Stimulated activated CD8-positive, alpha-beta memory T cell treated with anti-CD3 and anti-CD28 coated beads, Interleukin-12 subunit alpha, Interleukin-12 subunit beta, amount 100 ng/mL, for 4 hours (primary cell): ENCODE measurements around the gene ITPRIPL1.

ENCODE experiments used
- DNase-seq: peaks from one replicate; pipeline ENCODE4 v3.0.0-alpha.2; 2020; ENCODE audit warnings: low read depth

ITPRIPL1 gene

DNA sequence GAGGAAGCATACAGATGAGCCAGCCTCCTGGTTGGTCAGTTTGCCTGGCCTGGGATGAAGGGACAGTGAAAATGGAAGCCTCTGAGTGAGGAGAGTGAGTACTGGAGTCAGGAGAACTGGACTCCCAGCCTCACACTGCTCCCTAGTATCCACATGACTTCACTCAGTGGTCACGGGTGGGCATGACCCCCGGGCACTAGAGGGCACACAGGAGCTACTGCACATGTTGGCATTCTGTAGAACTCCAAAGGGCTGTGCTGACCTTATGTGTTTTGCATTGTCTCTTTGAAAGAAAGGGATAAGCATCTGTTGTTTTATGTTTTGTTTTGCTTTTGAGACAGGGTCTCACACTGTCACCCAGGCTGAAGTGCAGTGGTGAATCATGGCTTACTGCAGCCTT lies 34.2 kb downstream of the ITPRIPL1 start:
- DNase-seq: no peak

DNA sequence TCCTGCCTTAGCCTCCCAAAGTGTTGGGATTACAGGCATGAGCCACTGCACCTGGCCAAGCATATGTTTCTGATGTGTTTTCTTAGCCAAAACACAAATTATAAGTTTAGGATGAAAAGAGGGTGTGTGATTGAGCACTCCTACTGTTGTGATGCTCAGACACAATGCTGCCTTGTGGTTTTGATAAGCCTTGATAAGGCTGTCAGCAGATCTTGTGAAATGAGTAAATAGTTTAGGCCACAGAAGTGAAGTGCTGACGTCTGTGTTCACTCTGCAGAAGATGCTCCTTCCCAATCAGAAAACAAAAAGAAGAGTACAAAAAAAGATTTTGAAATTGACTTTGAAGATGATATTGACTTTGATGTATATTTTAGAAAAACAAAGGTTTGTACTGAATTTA lies 34.7 kb downstream of the ITPRIPL1 start:
- no peak for DNase-seq

DNA sequence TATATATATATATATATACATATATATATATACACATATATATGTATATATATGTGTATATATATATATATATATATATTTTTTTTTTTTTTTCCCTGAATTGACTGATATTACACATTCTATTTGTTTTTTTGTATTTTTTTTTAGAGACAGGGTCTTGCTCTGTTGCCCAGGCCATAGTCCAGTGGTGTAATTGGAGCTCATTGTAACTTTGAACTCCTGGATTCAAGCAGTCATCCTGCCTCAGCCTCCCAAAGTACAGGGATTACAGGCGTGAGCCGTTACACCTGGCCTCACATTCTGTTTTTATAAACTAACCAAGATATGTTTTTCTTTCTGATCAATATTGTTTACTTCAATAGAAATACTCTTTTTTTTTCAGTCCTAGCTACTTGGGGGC lies 36.6 kb downstream of the ITPRIPL1 start:
- no peak for DNase-seq

DNA sequence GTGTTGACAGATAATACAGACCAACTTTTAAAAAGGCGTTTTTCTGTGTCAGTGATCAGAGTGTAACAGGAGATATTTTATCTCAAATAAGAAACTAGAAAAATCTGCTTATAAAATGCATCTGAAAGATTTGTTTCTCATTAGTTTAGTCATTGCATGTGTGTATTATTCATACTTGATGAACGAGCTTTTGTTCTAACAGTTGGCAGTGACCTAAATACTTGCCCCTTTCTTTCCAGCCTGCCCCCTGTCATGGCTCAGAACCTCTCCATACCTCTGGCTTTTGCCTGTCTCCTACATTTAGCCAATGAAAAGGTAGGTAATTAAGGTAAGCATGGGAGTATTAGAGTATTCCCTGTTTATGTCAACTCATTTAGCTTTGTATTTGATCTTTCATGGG lies 44.1 kb downstream of the ITPRIPL1 start:
- DNase-seq: no peak

DNA sequence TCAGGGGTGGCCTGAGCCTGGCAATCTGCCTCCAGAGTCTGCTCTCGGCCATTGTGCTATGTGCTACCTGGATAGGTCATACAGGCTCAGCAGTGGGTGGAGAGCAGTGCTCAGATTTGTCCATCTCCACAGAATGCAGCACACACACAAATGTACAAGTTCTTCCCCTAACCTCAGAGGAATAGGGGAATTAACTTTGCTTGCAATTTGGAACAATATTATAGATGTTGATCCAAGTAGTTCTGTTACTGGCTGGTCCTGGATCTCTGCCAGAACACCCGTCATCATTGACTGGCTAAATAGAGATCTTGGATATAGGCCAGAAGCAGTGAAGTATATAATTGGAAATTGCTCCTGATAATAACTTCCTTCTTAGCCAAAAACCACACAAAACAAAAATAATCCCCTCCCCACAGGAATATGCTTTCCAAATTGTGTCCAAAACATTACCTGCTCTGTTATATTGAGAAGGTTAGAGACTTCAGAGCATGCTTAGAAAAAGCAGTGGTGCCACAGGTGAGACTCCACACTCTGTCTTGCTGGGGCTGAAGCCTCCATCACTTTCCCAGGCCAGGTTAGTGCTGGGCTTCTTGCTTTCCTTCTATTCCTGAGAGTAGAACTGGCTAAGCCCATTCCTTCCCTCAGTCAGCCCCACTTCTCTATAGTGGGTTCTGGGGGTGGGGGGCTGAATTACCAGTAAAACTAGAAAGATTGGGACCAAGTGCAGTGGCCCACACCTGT lies 49.3 kb downstream of the ITPRIPL1 start:
- no peak for DNase-seq
